GM18519 (cell line): ENCODE results near the gene HSP90AB1.

Source experiments
- ATAC-seq: cut with Tn5 transposase; IDR thresholded peaks from one replicate; pipeline ENCODE4 v1.9.1; 2021; ENCODE audit warnings: mild to moderate bottlenecking, moderate library complexity; ENCODE audit not compliant: unreplicated experiment, low FRiP score

Gene HSP90AB1

DNA sequence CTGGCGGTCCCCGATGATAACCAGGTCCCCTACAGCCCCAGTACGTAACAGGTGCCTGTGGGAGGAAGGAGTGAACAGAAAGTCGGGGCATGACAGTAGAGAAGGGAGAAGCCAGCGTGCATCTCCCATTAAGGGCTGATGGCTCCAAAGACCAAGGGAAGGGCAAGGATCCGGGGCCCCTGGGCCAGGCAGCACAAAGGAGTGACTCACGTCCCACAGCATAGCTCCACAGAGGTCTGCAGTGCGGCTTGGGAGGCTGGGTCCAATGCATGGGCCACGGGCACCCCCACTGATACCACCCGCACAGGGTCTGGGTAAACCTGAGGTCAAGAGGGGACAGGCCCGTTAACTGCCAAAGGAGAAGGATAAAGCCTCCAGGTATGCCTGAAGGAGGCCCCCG, 56.0 kb downstream of the HSP90AB1 start:
- no peak for ATAC-seq
